Activated naive CD4-positive, alpha-beta T cell treated with anti-CD3 and anti-CD28 coated beads, Interleukin-2, amount 50 U/mL, for 16 hours (primary cell): ENCODE data around the gene M1AP.
A peak's percentile ranks its signal among the peaks of the same experiment; 100 is the strongest.
"Not testable (repeated sequence)": the region's sequence is repeated elsewhere in the genome, so short reads cannot be mapped to it uniquely, and the experiment has no call there.

ENCODE experiments used
- DNase-seq: peaks from one replicate; pipeline ENCODE4 v3.0.0-alpha.2; 2020

The M1AP gene

GRCh38 chr2:74562126-74562775, 85.9 kb downstream of the M1AP start:
- DNase-seq = no peak

DNA sequence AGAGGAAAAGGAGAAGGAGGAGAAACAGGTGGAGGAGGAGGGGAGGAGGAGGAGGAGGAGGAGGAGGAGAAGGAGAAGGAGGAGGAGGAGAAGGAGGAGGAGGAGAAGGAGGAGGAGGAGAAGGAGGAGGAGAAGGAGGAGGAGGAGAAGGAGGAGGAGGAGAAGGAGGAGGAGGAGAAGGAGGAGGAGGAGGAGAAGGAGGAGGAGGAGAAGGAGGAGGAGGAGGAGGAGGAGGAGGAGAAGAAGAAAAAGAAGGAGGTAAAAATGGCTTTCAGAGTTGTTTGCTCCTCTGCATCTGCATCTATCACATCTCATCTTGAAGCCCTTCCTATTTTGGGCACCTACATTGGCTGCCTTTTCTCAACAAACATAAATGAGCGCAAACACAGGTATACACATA, 87.1 kb downstream of the M1AP start:
- DNase-seq = not testable (repeated sequence)

DNA sequence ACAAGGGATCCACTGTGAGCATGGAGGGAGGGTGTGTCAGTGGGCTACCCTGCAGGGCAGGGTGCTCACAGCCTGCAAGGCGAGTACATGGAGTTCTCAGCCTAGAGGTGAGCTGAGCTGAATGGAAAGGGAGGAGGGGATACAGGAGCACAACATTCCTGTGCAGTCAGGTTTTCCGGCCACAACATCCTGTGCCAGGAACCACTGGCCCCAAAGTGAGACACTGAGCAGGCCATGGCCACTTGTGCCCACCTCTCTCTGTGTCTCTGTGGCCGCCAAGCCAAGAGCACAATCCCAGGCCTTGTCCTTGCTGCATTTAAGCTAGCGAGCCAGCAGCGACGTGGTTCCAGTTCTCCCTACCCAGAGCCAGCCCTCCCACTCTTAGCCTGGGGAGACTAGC, 87.5 kb downstream of the M1AP start:
- DNase-seq = no peak

DNA sequence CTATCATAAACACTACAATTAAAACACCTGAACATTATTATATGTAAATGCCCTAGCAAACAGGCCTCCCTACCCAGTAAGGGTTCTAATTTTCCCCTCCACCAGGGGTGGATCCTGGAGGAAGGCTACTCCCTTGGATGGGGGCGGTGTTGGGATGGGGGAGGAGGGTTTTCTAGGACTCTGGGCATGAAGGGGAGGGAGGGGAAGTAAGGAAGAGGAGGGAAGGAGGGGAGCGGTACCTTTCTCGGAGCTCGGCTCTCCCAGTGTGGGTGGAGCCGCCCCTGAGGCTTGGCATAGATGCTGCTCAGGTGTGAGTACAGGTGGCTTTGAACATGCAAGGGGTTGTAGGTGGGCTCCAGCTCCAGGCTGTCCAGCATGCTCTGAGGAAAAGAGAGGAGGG, 88.2 kb downstream of the M1AP start:
- DNase-seq = no peak

GRCh38 chr2:74558284-74559230, 89.6 kb downstream of the M1AP start:
- DNase-seq = no peak

DNA sequence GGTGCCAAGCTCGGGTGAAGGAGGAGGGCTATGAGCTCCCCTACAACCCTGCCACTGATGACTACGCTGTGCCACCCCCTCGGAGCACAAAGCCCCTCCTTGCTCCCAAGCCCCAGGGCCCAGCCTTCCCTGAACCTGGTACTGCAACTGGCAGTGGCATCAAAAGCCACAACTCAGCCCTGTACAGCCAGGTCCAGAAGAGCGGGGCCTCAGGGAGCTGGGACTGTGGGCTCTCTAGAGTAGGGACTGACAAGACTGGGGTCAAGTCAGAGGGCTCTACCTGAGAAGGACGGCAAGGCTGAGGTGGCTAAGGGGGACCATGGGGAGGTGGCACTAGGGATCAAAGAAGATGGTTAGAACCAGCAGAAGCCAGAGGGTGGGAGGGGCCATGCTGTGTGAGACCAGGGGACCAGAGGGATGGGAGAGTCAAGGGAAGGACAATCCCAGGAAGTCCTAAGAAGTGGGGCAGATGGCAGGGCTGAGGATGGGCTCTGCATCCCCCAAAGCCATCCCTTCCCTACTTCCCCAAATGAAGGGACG, 91.2 kb downstream of the M1AP start:
- DNase-seq = no peak

GRCh38 chr2:74556159-74556558, 92.0 kb downstream of the M1AP start:
- no peak for DNase-seq

- DNase-seq = no peak
Observed at GRCh38 chr2:74555610-74556103, 92.5 kb downstream of the M1AP start.

DNA sequence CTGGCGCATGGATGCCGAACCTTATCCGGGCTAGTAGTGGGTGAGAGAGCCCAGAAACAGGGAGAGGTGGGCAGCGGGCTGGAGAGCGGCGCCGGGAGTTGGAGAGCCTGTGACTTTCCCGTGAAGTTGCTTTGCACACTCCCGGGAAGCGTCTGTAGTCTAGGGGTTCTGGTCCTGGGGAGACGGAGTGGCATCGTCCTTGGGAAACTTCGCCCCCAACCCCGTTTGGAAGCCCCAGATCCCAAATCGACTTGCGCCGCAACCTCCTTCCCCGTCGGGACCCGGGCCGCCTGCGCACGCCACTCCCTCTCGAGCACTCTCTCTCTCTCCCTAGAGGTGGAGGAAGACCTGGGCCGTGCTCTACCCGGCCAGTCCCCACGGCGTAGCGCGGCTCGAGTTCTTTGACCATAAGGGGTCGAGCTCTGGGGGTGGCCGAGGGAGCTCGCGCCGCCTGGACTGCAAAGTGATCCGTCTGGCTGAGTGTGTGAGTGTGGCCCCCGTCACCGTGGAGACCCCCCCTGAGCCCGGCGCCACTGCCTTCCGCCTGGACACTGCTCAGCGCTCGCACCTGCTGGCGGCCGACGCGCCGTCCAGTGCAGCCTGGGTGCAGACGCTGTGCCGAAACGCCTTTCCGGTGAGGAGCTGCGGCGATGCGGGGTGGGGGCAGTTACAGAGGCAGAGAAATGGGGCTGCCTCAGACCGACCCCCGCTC, 93.2 kb downstream of the M1AP start:
- peak; percentile 53 for DNase-seq

- DNase-seq = peak; percentile 85
Observed at GRCh38 chr2:74553892-74554819, 94.0 kb downstream of the M1AP start, which contains the start of the genes DOK1 and LOXL3. Gene DOK1 (plus strand): TSS chr2:74554720. CDS start chr2:74554755, 35 bp downstream. Gene LOXL3 (minus strand): TSS chr2:74553942. CDS start chr2:74552634, 1,308 bp downstream.

GRCh38 chr2:74552914-74553811, 95.0 kb downstream of the M1AP start:
- DNase-seq = no peak

DNA sequence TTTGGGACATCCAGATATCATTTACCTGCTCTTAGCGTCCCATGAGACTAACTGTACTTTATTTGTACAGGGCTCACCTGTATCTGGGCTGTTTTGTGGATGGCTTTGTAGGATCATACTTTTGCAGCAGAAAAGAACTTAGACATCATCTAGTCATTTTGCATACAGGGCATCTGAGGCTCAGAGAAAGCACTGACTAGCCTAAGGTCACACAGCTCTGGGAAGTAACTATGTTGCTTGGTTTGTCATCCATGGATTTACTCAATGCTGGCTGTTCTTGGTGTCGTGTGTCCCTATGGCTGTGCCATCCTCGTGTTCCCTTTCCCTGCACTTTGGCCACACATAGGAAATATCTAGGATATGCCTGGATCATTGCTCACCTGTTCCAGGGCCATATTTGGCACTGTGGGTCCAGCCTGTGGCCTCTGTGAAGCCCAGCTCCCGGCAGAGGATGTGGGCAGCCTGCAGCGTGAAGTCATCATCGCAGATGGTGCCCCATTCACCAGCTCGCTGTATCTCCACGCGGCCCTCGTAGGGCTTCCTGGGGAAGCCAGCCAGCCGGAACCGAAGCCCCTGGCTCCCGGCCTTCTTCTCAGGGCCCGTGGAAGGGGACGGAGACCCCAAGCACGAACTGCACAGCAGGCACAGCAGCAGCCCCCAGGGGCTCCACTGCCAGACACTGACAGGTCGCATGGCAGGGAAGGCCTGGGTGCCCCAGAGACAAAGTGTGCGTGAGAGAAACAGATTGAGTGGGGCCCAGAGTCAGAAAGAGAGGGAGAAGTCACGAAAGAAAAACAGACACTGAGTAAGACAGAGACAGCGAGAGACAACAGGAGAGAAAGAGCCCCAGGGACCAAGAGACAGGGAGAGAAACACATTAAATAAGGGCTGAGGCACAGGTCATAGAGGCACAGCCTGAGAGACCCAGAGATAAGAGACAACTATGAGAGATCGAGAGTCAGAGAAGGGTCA, 95.9 kb downstream of the M1AP start:
- no peak for DNase-seq

GRCh38 chr2:74551530-74551929, 96.6 kb downstream of the M1AP start:
- no peak for DNase-seq

GRCh38 chr2:74550231-74550630, 97.9 kb downstream of the M1AP start:
- DNase-seq = no peak

GRCh38 chr2:74548900-74549826, 99.0 kb downstream of the M1AP start:
- no peak for DNase-seq

- DNase-seq = no peak
Observed at GRCh38 chr2:74548285-74548899, 99.7 kb downstream of the M1AP start.

DNA sequence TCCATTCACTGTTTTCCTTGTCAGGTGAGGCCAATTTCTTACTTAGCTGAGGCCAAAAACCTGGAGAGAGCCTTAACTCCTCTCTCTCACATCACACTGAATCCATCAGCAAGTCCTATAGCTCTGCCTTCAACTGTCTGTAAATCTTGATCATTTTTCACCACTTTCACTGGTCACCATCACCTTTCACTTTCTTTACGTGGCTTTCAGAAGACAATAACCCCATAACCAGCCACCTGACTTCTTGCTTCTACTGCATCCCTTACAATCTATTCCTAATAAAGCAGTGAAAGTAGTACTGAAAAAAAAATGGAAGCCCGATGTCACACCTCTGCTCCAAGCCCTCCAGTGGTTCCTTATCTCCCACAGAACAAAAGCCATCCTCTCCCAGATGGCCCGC, 102.1 kb downstream of the M1AP start:
- DNase-seq = no peak

- no peak for DNase-seq
Observed at GRCh38 chr2:74544634-74545033, 103.5 kb downstream of the M1AP start.
